ENCODE measurements around the gene RPL7A.

Gene RPL7A

GRCh38 chr9:133369422-133369821 lies 21.4 kb downstream of the RPL7A start:
- H3K36me3 ChIP-seq (ENCODE audit: control insufficient read depth, low read length): peaks cover 90% of the 10 kb centered on the region
- peaks cover 44% of the 10 kb centered on the region for H3K4me1 ChIP-seq (ENCODE audit: control insufficient read depth, low read length)

GRCh38 chr9:133369933-133370332 lies 21.9 kb downstream of the RPL7A start:
- H3K27ac ChIP-seq (ENCODE audit: low read depth, low read length): peak overlapping the region; percentile 71; the same call in 1 of the 2 replicates
- H3K36me3 ChIP-seq (ENCODE audit: control insufficient read depth, low read length): peaks cover 87% of the 10 kb centered on the region
- peaks cover 47% of the 10 kb centered on the region for H3K4me1 ChIP-seq (ENCODE audit: control insufficient read depth, low read length)
- H3K4me3 ChIP-seq (ENCODE audit: low read length): no peak overlapping the region; the same call in 1 of the 2 replicates
- no peaks in the 10 kb centered on the region for H3K9me3 ChIP-seq (ENCODE audit: control insufficient read depth, insufficient read depth, low read length)
- peak overlapping the region; percentile 76 for H3K4me2 ChIP-seq (ENCODE audit: low read length)
- H3F3A ChIP-seq (ENCODE audit: control insufficient read depth, insufficient read depth): peaks cover 5% of the 10 kb centered on the region; the same call in 1 of the 2 replicates
- peaks cover 89% of the 10 kb centered on the region for H3K79me2 ChIP-seq (ENCODE audit: control insufficient read depth, low read length)
- peaks cover 35% of the 10 kb centered on the region for H4K20me1 ChIP-seq (ENCODE audit: control insufficient read depth, insufficient read depth, low read depth, low read length)
- H3K9me2 ChIP-seq (replicated peaks; ENCODE audit: control insufficient read depth, low read length): no peaks in the 10 kb centered on the region
- no peak for TF ChIP-seq CTCF (IDR thresholded peaks at IDR 0.05; ENCODE audit: low read depth, low read length, poor library complexity, severe bottlenecking)
- TF ChIP-seq EZH2phosphoT487 (IDR thresholded peaks at IDR 0.05; ENCODE audit: borderline replicate concordance, low read length): no peak
- H3K27me3 ChIP-seq (ENCODE audit: control insufficient read depth, low read length): no peaks in the 10 kb centered on the region

More at GRCh38 chr9:133369422-133369821, 21.4 kb downstream of the RPL7A start:
- Histone ChIP-seq H3K9me2 (replicated peaks; ENCODE audit: control insufficient read depth, low read length) (no peaks in the 10 kb centered on the region), H3K27ac (ENCODE audit: low read depth, low read length) (no peak overlapping the region), H3K27me3 (ENCODE audit: control insufficient read depth, low read length) (no peaks in the 10 kb centered on the region), H3K79me2 (ENCODE audit: control insufficient read depth, low read length) (peaks cover 84% of the 10 kb centered on the region), H4K20me1 (ENCODE audit: control insufficient read depth, insufficient read depth, low read depth, low read length) (peaks cover 32% of the 10 kb centered on the region), H3F3A (ENCODE audit: control insufficient read depth, insufficient read depth) (peaks cover 5% of the 10 kb centered on the region; the same call in 1 of the 2 replicates), H3K9me3 (ENCODE audit: control insufficient read depth, insufficient read depth, low read length) (no peaks in the 10 kb centered on the region), H3K4me2 (ENCODE audit: low read length) (no peak overlapping the region), H3K4me3 (ENCODE audit: low read length) (no peak overlapping the region)
- TF ChIP-seq EZH2phosphoT487 (IDR thresholded peaks at IDR 0.05; ENCODE audit: borderline replicate concordance, low read length) (no peak), CTCF (IDR thresholded peaks at IDR 0.05; ENCODE audit: low read depth, low read length, poor library complexity, severe bottlenecking) (no peak)

- TF ChIP-seq EZH2phosphoT487 (IDR thresholded peaks at IDR 0.05; ENCODE audit: borderline replicate concordance, low read length) (no peak), CTCF (IDR thresholded peaks at IDR 0.05; ENCODE audit: low read depth, low read length, poor library complexity, severe bottlenecking) (no peak)
- Histone ChIP-seq H3F3A (ENCODE audit: control insufficient read depth, insufficient read depth) (peaks cover 5% of the 10 kb centered on the region; the same call in 1 of the 2 replicates), H3K36me3 (ENCODE audit: control insufficient read depth, low read length) (peaks cover 83% of the 10 kb centered on the region), H3K27me3 (ENCODE audit: control insufficient read depth, low read length) (no peaks in the 10 kb centered on the region), H3K27ac (ENCODE audit: low read depth, low read length) (peak overlapping the region; percentile 71), H3K4me3 (ENCODE audit: low read length) (peak overlapping the region; percentile 62), H4K20me1 (ENCODE audit: control insufficient read depth, insufficient read depth, low read depth, low read length) (peaks cover 38% of the 10 kb centered on the region), H3K9me2 (replicated peaks; ENCODE audit: control insufficient read depth, low read length) (no peaks in the 10 kb centered on the region), H3K9me3 (ENCODE audit: control insufficient read depth, insufficient read depth, low read length) (no peaks in the 10 kb centered on the region), H3K79me2 (ENCODE audit: control insufficient read depth, low read length) (peaks cover 96% of the 10 kb centered on the region), H3K4me2 (ENCODE audit: low read length) (peak overlapping the region; percentile 76), H3K4me1 (ENCODE audit: control insufficient read depth, low read length) (peaks cover 47% of the 10 kb centered on the region)
Observed at GRCh38 chr9:133370685-133371084, 22.7 kb downstream of the RPL7A start.

All from DOHH2 (cell line).